ENCODE measurements around the gene RFX5. TPM values are rescaled to one million over a fixed set of nuclear protein-coding genes. Genes with fewer than 3 reads are reported as not detected.

RFX5 gene
- total and polyA plus RNA-seq, 4 donors: 5.2 to 17.5 (median 11.1) TPM

- Histone ChIP-seq H3K27me3 (ENCODE audit: control insufficient read depth in 4 of 4, insufficient read depth in 4 of 4, low read length in 3 of 4) (no peaks in the 10 kb centered on the region), H3K36me3 (ENCODE audit: control insufficient read depth in 4 of 4, insufficient read depth in 3 of 4, low read depth in 1 of 4, low read length in 3 of 4) (peaks cover 0 to 18% (median 11%) of the 10 kb centered on the region in 4 donors), H3K9me3 (ENCODE audit: control insufficient read depth in 4 of 4, low read length in 3 of 4) (no peaks in the 10 kb centered on the region), H3K27ac (ENCODE audit: low read depth in 1 of 2, low read length in 2 of 2) (no peak overlapping the region), H3K9ac (ENCODE audit: low read depth in 1 of 2, low read length in 2 of 2) (no peak overlapping the region), H3K4me1 (ENCODE audit: control insufficient read depth in 4 of 4, insufficient read depth in 4 of 4, low read length in 3 of 4) (peaks cover 0 to 30% (median 20%) of the 10 kb centered on the region in 4 donors), H3K4me3 (ENCODE audit: low read depth in 1 of 3, low read length in 3 of 3) (no peak overlapping the region)
- DNase-seq (ENCODE audit: low spot score): no peak
- 88% methylated on average over 7 of the region's 7 CpGs for WGBS
- no peak for TF ChIP-seq TAF1 (conservative IDR thresholded peaks at IDR 0.05)
- TF ChIP-seq RXRA (IDR thresholded peaks at IDR 0.05): no peak
- TF ChIP-seq REST (IDR thresholded peaks at IDR 0.05): no peak
- TF ChIP-seq EGR1 (IDR thresholded peaks at IDR 0.05; ENCODE audit: low read depth in 2 of 2): no peak
- no peak for TF ChIP-seq NR2F2 (IDR thresholded peaks at IDR 0.05)
- no peak for TF ChIP-seq ATF3 (IDR thresholded peaks at IDR 0.05)
- no peak for TF ChIP-seq JUND (IDR thresholded peaks at IDR 0.05)
- TF ChIP-seq FOXA1 (IDR thresholded peaks at IDR 0.05): no peak
Observed at GRCh38 chr1:151325231-151325630, 21.8 kb downstream of the RFX5 start.

- no peak overlapping the region for H3K27ac ChIP-seq (ENCODE audit: low read depth in 1 of 2, low read length in 2 of 2)
- no peak for DNase-seq (ENCODE audit: low spot score)
- no peak overlapping the region for H3K4me3 ChIP-seq (ENCODE audit: low read depth in 1 of 3, low read length in 3 of 3)
- TF ChIP-seq NR2F2 (IDR thresholded peaks at IDR 0.05) (no peak), ATF3 (IDR thresholded peaks at IDR 0.05) (no peak), YY1 (IDR thresholded peaks at IDR 0.05) (no peak)
- no peak overlapping the region for H3K9ac ChIP-seq (ENCODE audit: low read depth in 1 of 2, low read length in 2 of 2)
- H3K4me1 ChIP-seq (ENCODE audit: control insufficient read depth in 4 of 4, insufficient read depth in 4 of 4, low read length in 3 of 4): peaks cover 0 to 30% (median 20%) of the 10 kb centered on the region in 4 donors
- WGBS: 75% methylated on average over 4 of the region's 4 CpGs
- H3K27me3 ChIP-seq (ENCODE audit: control insufficient read depth in 4 of 4, insufficient read depth in 4 of 4, low read length in 3 of 4): no peaks in the 10 kb centered on the region
- no peaks in the 10 kb centered on the region for H3K9me3 ChIP-seq (ENCODE audit: control insufficient read depth in 4 of 4, low read length in 3 of 4)
- peaks cover 0 to 18% (median 12%) of the 10 kb centered on the region in 4 donors for H3K36me3 ChIP-seq (ENCODE audit: control insufficient read depth in 4 of 4, insufficient read depth in 3 of 4, low read depth in 1 of 4, low read length in 3 of 4)
Observed at GRCh38 chr1:151324390-151324930, 22.6 kb downstream of the RFX5 start.

- Histone ChIP-seq H3K27me3 (ENCODE audit: control insufficient read depth in 4 of 4, insufficient read depth in 4 of 4, low read length in 3 of 4) (no peaks in the 10 kb centered on the region), H3K9ac (ENCODE audit: low read depth in 1 of 2, low read length in 2 of 2) (no peak overlapping the region), H3K27ac (ENCODE audit: low read depth in 1 of 2, low read length in 2 of 2) (no peak overlapping the region), H3K9me3 (ENCODE audit: control insufficient read depth in 4 of 4, low read length in 3 of 4) (no peaks in the 10 kb centered on the region), H3K4me3 (ENCODE audit: low read depth in 1 of 3, low read length in 3 of 3) (no peak overlapping the region), H3K36me3 (ENCODE audit: control insufficient read depth in 4 of 4, insufficient read depth in 3 of 4, low read depth in 1 of 4, low read length in 3 of 4) (peaks cover 0 to 30% (median 24%) of the 10 kb centered on the region in 4 donors), H3K4me1 (ENCODE audit: control insufficient read depth in 4 of 4, insufficient read depth in 4 of 4, low read length in 3 of 4) (peaks cover 5 to 8% (median 6%) of the 10 kb centered on the region in 4 donors)
- 89% methylated on average over 3 of the region's 3 CpGs for WGBS
- TF ChIP-seq MAX (IDR thresholded peaks at IDR 0.05) (no peak), EGR1 (IDR thresholded peaks at IDR 0.05; ENCODE audit: low read depth in 2 of 2) (no peak), HNF4A (conservative IDR thresholded peaks at IDR 0.05) (no peak), RXRA (IDR thresholded peaks at IDR 0.05) (no peak), GABPA (IDR thresholded peaks at IDR 0.05 in 1 of 2, conservative IDR thresholded peaks at IDR 0.05 in 1 of 2) (no peak), FOXA1 (IDR thresholded peaks at IDR 0.05) (no peak), REST (IDR thresholded peaks at IDR 0.05) (no peak), NR2F2 (IDR thresholded peaks at IDR 0.05) (no peak)
- no peak for DNase-seq (ENCODE audit: low spot score)
Observed at GRCh38 chr1:151318975-151319374, 28.1 kb downstream of the RFX5 start.

All from liver (tissue), 9 donors.